ENCODE data around the gene THSD7A.
A peak's percentile ranks its signal among the peaks of the same experiment; 100 is the strongest.

Gene THSD7A

GRCh38 chr7:11713352-11713751 lies 118.6 kb downstream of the THSD7A start:
- TF ChIP-seq CTCF (conservative IDR thresholded peaks at IDR 0.05; ENCODE audit: control insufficient read depth, insufficient read depth, low read depth, low read length) = no peak
- DNase-seq (ENCODE audit: low read depth) = no peak
- H3K4me3 ChIP-seq (ENCODE audit: control insufficient read depth, low read depth, low read length) = no peak overlapping the region

GRCh38 chr7:11710377-11710776 lies 121.6 kb downstream of the THSD7A start:
- no peak for TF ChIP-seq CTCF (conservative IDR thresholded peaks at IDR 0.05; ENCODE audit: control insufficient read depth, insufficient read depth, low read depth, low read length)
- DNase-seq (ENCODE audit: low read depth) = no peak
- H3K4me3 ChIP-seq (ENCODE audit: control insufficient read depth, low read depth, low read length) = no peak overlapping the region

- peak; percentile 35 for DNase-seq (ENCODE audit: low read depth)
- H3K4me3 ChIP-seq (ENCODE audit: control insufficient read depth, low read depth, low read length) = no peak overlapping the region
- TF ChIP-seq CTCF (conservative IDR thresholded peaks at IDR 0.05; ENCODE audit: control insufficient read depth, insufficient read depth, low read depth, low read length) = no peak
Measured at GRCh38 chr7:11709196-11709595, 122.8 kb downstream of the THSD7A start.

- no peak for TF ChIP-seq CTCF (conservative IDR thresholded peaks at IDR 0.05; ENCODE audit: control insufficient read depth, insufficient read depth, low read depth, low read length)
- no peak for DNase-seq (ENCODE audit: low read depth)
- no peak overlapping the region for H3K4me3 ChIP-seq (ENCODE audit: control insufficient read depth, low read depth, low read length)
Measured at GRCh38 chr7:11707606-11708193, 124.3 kb downstream of the THSD7A start.

- peak; percentile 32 for DNase-seq (ENCODE audit: low read depth)
- no peak for TF ChIP-seq CTCF (conservative IDR thresholded peaks at IDR 0.05; ENCODE audit: control insufficient read depth, insufficient read depth, low read depth, low read length)
- H3K4me3 ChIP-seq (ENCODE audit: control insufficient read depth, low read depth, low read length) = no peak overlapping the region
Measured at GRCh38 chr7:11706666-11707605, 125.1 kb downstream of the THSD7A start.

GRCh38 chr7:11703829-11704228 lies 128.2 kb downstream of the THSD7A start:
- DNase-seq (ENCODE audit: low read depth) = no peak

More at GRCh38 chr7:11703829-11704228, 128.2 kb downstream of the THSD7A start:
- no peak for TF ChIP-seq CTCF (conservative IDR thresholded peaks at IDR 0.05; ENCODE audit: control insufficient read depth, insufficient read depth, low read depth, low read length)
- no peak overlapping the region for H3K4me3 ChIP-seq (ENCODE audit: control insufficient read depth, low read depth, low read length)

Measured in fibroblast of mammary gland (primary cell).